GM12873 (cell line): ENCODE measurements around the gene ANKRA2.

ENCODE experiments used
- TF ChIP-seq, protein P1 (sequence below): IDR thresholded peaks from 2 replicates; pipeline ENCODE4 v1.5.1; 2012; ENCODE audit warnings: low read depth, mild to moderate bottlenecking, moderate library complexity, low read length, control low read depth; ENCODE audit not compliant: insufficient read depth; ENCODE audit errors: missing control alignments

Gene ANKRA2

GRCh38 chr5:73545403-73545779, 20.0 kb downstream of the ANKRA2 start:
- TF ChIP-seq, protein P1, sequence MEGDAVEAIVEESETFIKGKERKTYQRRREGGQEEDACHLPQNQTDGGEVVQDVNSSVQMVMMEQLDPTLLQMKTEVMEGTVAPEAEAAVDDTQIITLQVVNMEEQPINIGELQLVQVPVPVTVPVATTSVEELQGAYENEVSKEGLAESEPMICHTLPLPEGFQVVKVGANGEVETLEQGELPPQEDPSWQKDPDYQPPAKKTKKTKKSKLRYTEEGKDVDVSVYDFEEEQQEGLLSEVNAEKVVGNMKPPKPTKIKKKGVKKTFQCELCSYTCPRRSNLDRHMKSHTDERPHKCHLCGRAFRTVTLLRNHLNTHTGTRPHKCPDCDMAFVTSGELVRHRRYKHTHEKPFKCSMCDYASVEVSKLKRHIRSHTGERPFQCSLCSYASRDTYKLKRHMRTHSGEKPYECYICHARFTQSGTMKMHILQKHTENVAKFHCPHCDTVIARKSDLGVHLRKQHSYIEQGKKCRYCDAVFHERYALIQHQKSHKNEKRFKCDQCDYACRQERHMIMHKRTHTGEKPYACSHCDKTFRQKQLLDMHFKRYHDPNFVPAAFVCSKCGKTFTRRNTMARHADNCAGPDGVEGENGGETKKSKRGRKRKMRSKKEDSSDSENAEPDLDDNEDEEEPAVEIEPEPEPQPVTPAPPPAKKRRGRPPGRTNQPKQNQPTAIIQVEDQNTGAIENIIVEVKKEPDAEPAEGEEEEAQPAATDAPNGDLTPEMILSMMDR, result no peak

GRCh38 chr5:73544429-73545402, 20.7 kb downstream of the ANKRA2 start:
- TF ChIP-seq, protein P1, result no peak

DNA sequence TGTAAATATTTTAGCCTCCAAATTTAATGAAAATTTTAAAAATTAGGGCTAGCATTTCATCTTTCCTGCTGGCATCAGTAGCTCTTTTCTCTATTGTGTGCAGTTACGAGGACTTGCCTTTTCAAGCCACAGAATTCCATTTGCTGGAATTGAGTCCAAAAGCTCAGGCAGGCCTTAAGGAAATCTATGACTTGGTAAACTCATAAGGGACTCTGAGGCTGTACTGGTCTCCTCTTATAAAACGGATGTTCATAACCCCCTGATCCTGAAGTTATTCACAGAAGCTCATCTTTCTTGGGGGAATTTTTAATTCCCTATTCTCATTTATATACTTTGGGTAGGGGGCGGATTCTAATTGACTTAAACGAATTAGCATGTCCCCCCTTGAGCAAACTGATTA, 23.4 kb downstream of the ANKRA2 start:
- TF ChIP-seq, protein P1, result no peak

DNA sequence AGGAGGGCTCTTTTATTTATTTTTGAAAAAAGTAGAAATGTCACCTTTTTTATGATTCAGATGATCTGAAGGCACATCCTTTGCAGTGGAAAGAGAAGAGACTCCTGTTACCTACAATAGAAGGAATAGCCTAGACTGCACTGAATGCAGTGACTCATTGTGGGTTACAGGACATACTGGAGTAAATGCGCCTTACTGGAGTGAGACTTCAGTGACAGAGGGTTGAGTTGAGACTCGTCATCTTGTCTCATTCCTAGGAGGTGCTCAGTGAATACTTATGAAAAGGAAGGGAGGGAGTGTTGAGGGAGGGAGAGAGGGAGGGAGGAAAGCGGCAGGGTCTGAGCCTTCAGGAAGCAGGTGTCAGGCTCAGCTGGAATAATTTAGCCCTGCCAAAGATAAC, 25.2 kb downstream of the ANKRA2 start:
- TF ChIP-seq, protein P1, result no peak

- TF ChIP-seq, protein P1, result no peak
Observed at GRCh38 chr5:73539730-73540129, 25.7 kb downstream of the ANKRA2 start.

DNA sequence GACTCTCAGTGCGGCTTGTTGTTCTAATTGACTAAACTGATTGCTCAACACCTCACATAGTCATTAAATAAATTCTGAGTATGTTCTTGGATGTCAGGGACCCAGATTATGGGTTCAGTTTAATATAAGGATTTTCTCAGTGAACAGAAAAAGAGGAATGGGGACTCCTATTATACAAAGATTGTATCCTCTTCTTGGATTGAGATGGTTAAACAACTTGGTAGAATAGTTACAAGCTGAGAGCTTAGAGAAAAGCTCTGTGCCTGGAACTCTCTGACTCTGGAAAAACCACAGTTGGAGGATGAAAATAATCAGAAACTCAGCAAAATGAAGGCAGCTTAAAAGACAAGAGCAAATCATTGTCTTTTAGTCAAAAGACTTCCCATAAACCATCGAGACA, 30.5 kb downstream of the ANKRA2 start:
- TF ChIP-seq, protein P1, result no peak

- TF ChIP-seq, protein P1, result no peak
Observed at GRCh38 chr5:73534011-73534644, 31.3 kb downstream of the ANKRA2 start.
